HepG2 (cell line): ENCODE measurements around the gene GDF15. TPM values are rescaled to one million over a fixed set of nuclear protein-coding genes. Genes with fewer than 3 reads are reported as not detected.

Experiments used
- ASH2L ChIP-seq: fragments of 300-600, 200-600 bp; sonication (generic); IDR thresholded peaks from 2 replicates; pipeline ENCODE4 v1.7.0; 2017; ENCODE audit warnings: low read depth, mild to moderate bottlenecking, moderate library complexity, mixed read lengths, low read length; ENCODE audit not compliant: insufficient read length
- ATF6 ChIP-seq: sonication (generic); formaldehyde crosslinking; conservative IDR thresholded peaks from 2 replicates; pipeline ENCODE4 v1.4.0; 2020; ENCODE audit warnings: missing genetic modification reagents
- CC2D1A ChIP-seq: sonication (generic); formaldehyde crosslinking; IDR thresholded peaks from 2 replicates; pipeline ENCODE4 v1.8.1; 2023; ENCODE audit warnings: mild to moderate bottlenecking, missing genetic modification reagents
- CCDC6 ChIP-seq: sonication (generic); formaldehyde crosslinking; IDR thresholded peaks from 2 replicates; pipeline ENCODE4 v1.8.1; 2022; ENCODE audit warnings: mild to moderate bottlenecking, missing genetic modification reagents, moderate library complexity
- ETV6 ChIP-seq: sonication (generic); formaldehyde crosslinking; conservative IDR thresholded peaks from 2 replicates; pipeline ENCODE4 v1.4.0; 2020; ENCODE audit warnings: missing genetic modification reagents
- FOXK1 ChIP-seq: sonication (generic); formaldehyde crosslinking; IDR thresholded peaks from 2 replicates; pipeline ENCODE4 v1.4.0; 2020; ENCODE audit warnings: low read depth, missing genetic modification reagents, borderline replicate concordance
- FOXK2 ChIP-seq: fragments of 450-650 bp; IDR thresholded peaks from 2 replicates; pipeline ENCODE4 v1.6.1; 2016
- IRX3 ChIP-seq: sonication (generic); formaldehyde crosslinking; IDR thresholded peaks from 2 replicates; pipeline ENCODE4 v1.8.1; 2023; ENCODE audit warnings: mild to moderate bottlenecking, low read depth, missing genetic modification reagents, borderline replicate concordance
- MED1 ChIP-seq: sonication (generic); formaldehyde crosslinking; IDR thresholded peaks from 2 replicates; pipeline ENCODE4 v1.4.0; 2020; ENCODE audit warnings: missing genetic modification reagents
- NCOR1 ChIP-seq: fragments of 200-600 bp; sonication (generic); IDR thresholded peaks from 2 replicates; pipeline ENCODE4 v1.7.0; 2017; ENCODE audit warnings: antibody characterized with exemption, low read length, borderline replicate concordance
- NFYB ChIP-seq: sonication (generic); formaldehyde crosslinking; IDR thresholded peaks from 2 replicates; pipeline ENCODE4 v1.4.0; 2020; ENCODE audit warnings: missing genetic modification reagents
- PAWR ChIP-seq: sonication (generic); formaldehyde crosslinking; IDR thresholded peaks from 2 replicates; pipeline ENCODE4 v1.4.0; 2020; ENCODE audit warnings: missing genetic modification reagents, mild to moderate bottlenecking, borderline replicate concordance
- PAXIP1 ChIP-seq: sonication (generic); formaldehyde crosslinking; conservative IDR thresholded peaks from 2 replicates; pipeline ENCODE4 v1.4.0; 2020; ENCODE audit warnings: mild to moderate bottlenecking, missing genetic modification reagents, moderate library complexity
- SMAD9 ChIP-seq: sonication (generic); formaldehyde crosslinking; IDR thresholded peaks from 2 replicates; pipeline ENCODE4 v1.5.1; 2020; ENCODE audit warnings: mild to moderate bottlenecking, missing genetic modification reagents
- SOX5 ChIP-seq: IDR thresholded peaks from 2 replicates; pipeline ENCODE4 v1.6.1; 2016; ENCODE audit warnings: borderline replicate concordance
- TAF15 ChIP-seq: fragments of 200-400 bp; formaldehyde crosslinking; IDR thresholded peaks from one replicate; pipeline ENCODE4 v1.6.1; 2018; ENCODE audit warnings: mild to moderate bottlenecking, low read depth, low read length; ENCODE audit not compliant: poor library complexity, severe bottlenecking
- TEAD3 ChIP-seq: optimal IDR thresholded peaks from 2 replicates; pipeline ENCODE3; 2016; ENCODE audit warnings: borderline replicate concordance
- THYN1 ChIP-seq: sonication (generic); formaldehyde crosslinking; IDR thresholded peaks from 2 replicates; pipeline ENCODE4 v1.8.1; 2023; ENCODE audit warnings: low read depth, mild to moderate bottlenecking, moderate library complexity, missing genetic modification reagents, borderline replicate concordance
- ZNF136 ChIP-seq: sonication (generic); formaldehyde crosslinking; IDR thresholded peaks from 2 replicates; pipeline ENCODE4 v1.8.1; 2022; ENCODE audit warnings: low read depth, mild to moderate bottlenecking, moderate library complexity, missing genetic modification reagents
- ZNF180 ChIP-seq: sonication (generic); formaldehyde crosslinking; IDR thresholded peaks from 2 replicates; pipeline ENCODE4 v1.4.0; 2020; ENCODE audit warnings: low read depth, missing genetic modification reagents, borderline replicate concordance
- ZNF563 ChIP-seq: sonication (generic); formaldehyde crosslinking; IDR thresholded peaks from 2 replicates; pipeline ENCODE4 v1.8.0; 2022; ENCODE audit warnings: mild to moderate bottlenecking, moderate library complexity, missing genetic modification reagents
- ZNF615 ChIP-seq: sonication (generic); formaldehyde crosslinking; IDR thresholded peaks from 2 replicates; pipeline ENCODE4 v1.5.0; 2020; ENCODE audit warnings: mild to moderate bottlenecking, missing genetic modification reagents, borderline replicate concordance
- ZNF672 ChIP-seq: sonication (generic); formaldehyde crosslinking; IDR thresholded peaks from 2 replicates; pipeline ENCODE4 v1.8.1; 2022; ENCODE audit warnings: missing genetic modification reagents
- ZNF746 ChIP-seq: sonication (generic); formaldehyde crosslinking; IDR thresholded peaks from 2 replicates; pipeline ENCODE4 v1.8.0; 2022; ENCODE audit warnings: mild to moderate bottlenecking, missing genetic modification reagents
- ZNF768 ChIP-seq: sonication (generic); formaldehyde crosslinking; IDR thresholded peaks from 2 replicates; pipeline ENCODE4 v1.4.0; 2020; ENCODE audit warnings: missing genetic modification reagents
- ZNF83 ChIP-seq: sonication (generic); formaldehyde crosslinking; IDR thresholded peaks from 2 replicates; pipeline ENCODE4 v1.4.0; 2020; ENCODE audit warnings: missing genetic modification reagents, mild to moderate bottlenecking, borderline replicate concordance
- polyA plus RNA-seq, 8 experiments: library from polyadenylated mRNA; depleted of rRNA in 3 of 8; stranded (reverse) in 7 of 8; unstranded in 1 of 8; fragments of >200 nt; fragmentation: Illumina TruSeq in 4 of 8; extraction: Trizol in 4 of 8; gene quantifications; 2 replicates each; pipeline versions ENCODE4 v1.2.1 to v1.2.3, GENCODE V29; 2011 to 2016; ENCODE audit warnings: low read depth in 4 of 8, missing spikeins in 1 of 8, mixed read lengths in 1 of 8; ENCODE audit not compliant: insufficient read depth in 1 of 8
- total RNA-seq, 5 experiments: library from RNA; depleted of rRNA; stranded (reverse); fragments of >200 nt; fragmentation: Illumina TruSeq; extraction: Trizol; gene quantifications; 2 replicates each; pipeline ENCODE4 v1.2.3, GENCODE V29; 2016; ENCODE audit warnings: low read depth in 1 of 5

GDF15 gene
- total and polyA plus RNA-seq, 2 of the 13 experiments (the other 11 are each of a cell fraction or from before 2014, with no cell fraction given): 146 to 422 TPM

- TF ChIP-seq FOXK1 (CRISPR knock-in tag): no peak
- peak; percentile 54; the same call in 1 of the 2 replicates for TF ChIP-seq MED1
- no peak for TF ChIP-seq PAWR (CRISPR knock-in tag)
- no peak for TF ChIP-seq FOXK2
- TF ChIP-seq TEAD3 (CRISPR knock-in tag): peak; percentile 11
- TF ChIP-seq NFYB (CRISPR knock-in tag): no peak
- no peak for TF ChIP-seq SMAD9 (CRISPR knock-in tag)
- TF ChIP-seq TAF15: no peak
- no peak for TF ChIP-seq ZNF136 (CRISPR knock-in tag)
- TF ChIP-seq IRX3 (CRISPR knock-in tag): no peak
- TF ChIP-seq ZNF672 (CRISPR knock-in tag): no peak
- no peak for TF ChIP-seq THYN1
- no peak for TF ChIP-seq ZNF563
- TF ChIP-seq CCDC6 (CRISPR knock-in tag): no peak
- no peak; the same call in 1 of the 2 replicates for TF ChIP-seq ZNF768
- TF ChIP-seq ETV6 (CRISPR knock-in tag): no peak
- no peak for TF ChIP-seq ATF6
- no peak for TF ChIP-seq ZNF746 (CRISPR knock-in tag)
- 0 out of 2 replicates have a peak, but pooled peaks have one; percentile 14 for TF ChIP-seq PAXIP1 (CRISPR knock-in tag)
- TF ChIP-seq CC2D1A (CRISPR knock-in tag): no peak
- no peak for TF ChIP-seq ASH2L
- TF ChIP-seq NCOR1: no peak
- no peak for TF ChIP-seq ZNF83 (CRISPR knock-in tag)
- no peak for TF ChIP-seq ZNF615 (CRISPR knock-in tag)
- TF ChIP-seq ZNF180 (CRISPR knock-in tag): no peak
- no peak for TF ChIP-seq SOX5 (CRISPR knock-in tag)
Measured at GRCh38 chr19:18390065-18390907, 4.3 kb downstream of the GDF15 start (continued).
